Neural crest cell (in vitro differentiated cells): Measurements from ENCODE around the gene OR52K1. TPM values are rescaled to one million over a fixed set of nuclear protein-coding genes. Genes with fewer than 3 reads are reported as not detected.
"Not testable (repeated sequence)": the region's sequence is repeated elsewhere in the genome, so short reads cannot be mapped to it uniquely, and the experiment has no call there.

ENCODE experiments used
- DNase-seq: peaks from one replicate; pipeline ENCODE4 v3.0.0; 2021; ENCODE audit warnings: low read depth, mixed read lengths, low spot score
- H3K27ac Mint-ChIP-seq: one replicate; pipeline ENCODE4 v1.8.0; 2021; ENCODE audit warnings: mild to moderate bottlenecking, mixed read lengths; ENCODE audit not compliant: unreplicated experiment
- H3K27me3 Mint-ChIP-seq: 2 replicates; pipeline ENCODE4 v1.8.0; 2021; ENCODE audit warnings: low read depth, mild to moderate bottlenecking, mixed read lengths
- H3K36me3 Mint-ChIP-seq: 2 replicates; pipeline ENCODE4 v1.8.0; 2021; ENCODE audit warnings: low read depth, mild to moderate bottlenecking, mixed read lengths
- H3K4me1 Mint-ChIP-seq: 2 replicates; pipeline ENCODE4 v1.8.0; 2021; ENCODE audit warnings: mixed read lengths
- H3K4me3 Mint-ChIP-seq: one replicate; pipeline ENCODE4 v1.8.0; 2021; ENCODE audit warnings: mild to moderate bottlenecking, mixed read lengths
- H3K9me3 Mint-ChIP-seq: 2 replicates; pipeline ENCODE4 v1.8.0; 2021; ENCODE audit warnings: mixed read lengths
- total RNA-seq: library from RNA; stranded (reverse); gene quantifications from 2 replicates; pipeline ENCODE4 v1.2.1, GENCODE V29; 2021
- TF ChIP-seq, protein P1 (sequence below): fragments of 200-600 bp; sonication (generic); conservative IDR thresholded peaks from 2 replicates; pipeline ENCODE4 v1.5.0; 2021; ENCODE audit warnings: antibody characterized with exemption, mild to moderate bottlenecking

Gene OR52K1
- total RNA-seq, 1 donor from 2014 or later: not detected

DNA sequence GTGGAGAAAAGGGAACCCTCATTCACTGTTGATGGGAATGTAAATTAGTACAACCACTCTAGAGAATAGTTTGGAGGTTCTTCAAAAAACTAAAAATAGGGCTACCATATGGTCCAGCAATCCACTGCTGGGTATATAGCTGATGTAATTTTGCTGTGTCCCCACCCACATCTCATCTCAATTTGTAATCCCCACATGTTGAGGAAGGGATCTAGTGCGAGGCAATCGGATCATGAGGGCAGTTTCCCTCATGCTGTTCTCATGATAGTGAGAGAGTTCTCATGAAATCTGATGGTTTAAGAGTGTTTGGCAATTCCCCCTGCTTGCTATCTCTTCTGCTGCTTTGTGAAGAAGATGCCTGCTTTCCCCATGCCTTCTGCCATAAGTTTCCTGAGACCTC, 45.5 kb downstream of the OR52K1 start:
- TF ChIP-seq, protein P1, sequence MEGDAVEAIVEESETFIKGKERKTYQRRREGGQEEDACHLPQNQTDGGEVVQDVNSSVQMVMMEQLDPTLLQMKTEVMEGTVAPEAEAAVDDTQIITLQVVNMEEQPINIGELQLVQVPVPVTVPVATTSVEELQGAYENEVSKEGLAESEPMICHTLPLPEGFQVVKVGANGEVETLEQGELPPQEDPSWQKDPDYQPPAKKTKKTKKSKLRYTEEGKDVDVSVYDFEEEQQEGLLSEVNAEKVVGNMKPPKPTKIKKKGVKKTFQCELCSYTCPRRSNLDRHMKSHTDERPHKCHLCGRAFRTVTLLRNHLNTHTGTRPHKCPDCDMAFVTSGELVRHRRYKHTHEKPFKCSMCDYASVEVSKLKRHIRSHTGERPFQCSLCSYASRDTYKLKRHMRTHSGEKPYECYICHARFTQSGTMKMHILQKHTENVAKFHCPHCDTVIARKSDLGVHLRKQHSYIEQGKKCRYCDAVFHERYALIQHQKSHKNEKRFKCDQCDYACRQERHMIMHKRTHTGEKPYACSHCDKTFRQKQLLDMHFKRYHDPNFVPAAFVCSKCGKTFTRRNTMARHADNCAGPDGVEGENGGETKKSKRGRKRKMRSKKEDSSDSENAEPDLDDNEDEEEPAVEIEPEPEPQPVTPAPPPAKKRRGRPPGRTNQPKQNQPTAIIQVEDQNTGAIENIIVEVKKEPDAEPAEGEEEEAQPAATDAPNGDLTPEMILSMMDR: no peak
- peaks cover 3% of the 10 kb centered on the region for H3K9me3 Mint-ChIP-seq
- H3K27me3 Mint-ChIP-seq: peaks cover 34% of the 10 kb centered on the region
- H3K27ac Mint-ChIP-seq: no peak overlapping the region
- H3K4me1 Mint-ChIP-seq: no peaks in the 10 kb centered on the region
- H3K4me3 Mint-ChIP-seq: no peak overlapping the region
- no peak for DNase-seq
- H3K36me3 Mint-ChIP-seq: no peaks in the 10 kb centered on the region

DNA sequence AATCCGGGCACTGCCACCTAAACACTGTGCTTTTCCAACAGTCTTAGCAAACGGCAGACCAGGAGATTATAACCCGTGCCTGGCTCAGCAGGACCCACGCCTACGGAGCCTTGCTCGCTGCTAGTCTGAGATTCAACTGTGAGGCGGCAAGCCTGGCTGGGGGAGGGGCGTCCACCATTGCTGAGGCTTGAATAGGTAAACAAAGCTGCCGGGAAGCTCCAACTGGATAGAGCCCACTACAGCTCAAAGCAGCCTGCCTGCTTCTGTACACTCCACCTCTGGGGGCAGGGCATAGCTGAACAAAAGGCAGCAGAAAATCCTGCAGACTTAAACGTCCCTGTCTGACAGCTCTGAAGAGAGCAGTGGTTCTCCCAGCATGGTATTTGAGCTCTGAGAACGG, 49.2 kb downstream of the OR52K1 start:
- peak; percentile 17 for DNase-seq
- H3K36me3 Mint-ChIP-seq: not testable (repeated sequence)
- H3K4me3 Mint-ChIP-seq: peak overlapping the region; percentile 21

DNA sequence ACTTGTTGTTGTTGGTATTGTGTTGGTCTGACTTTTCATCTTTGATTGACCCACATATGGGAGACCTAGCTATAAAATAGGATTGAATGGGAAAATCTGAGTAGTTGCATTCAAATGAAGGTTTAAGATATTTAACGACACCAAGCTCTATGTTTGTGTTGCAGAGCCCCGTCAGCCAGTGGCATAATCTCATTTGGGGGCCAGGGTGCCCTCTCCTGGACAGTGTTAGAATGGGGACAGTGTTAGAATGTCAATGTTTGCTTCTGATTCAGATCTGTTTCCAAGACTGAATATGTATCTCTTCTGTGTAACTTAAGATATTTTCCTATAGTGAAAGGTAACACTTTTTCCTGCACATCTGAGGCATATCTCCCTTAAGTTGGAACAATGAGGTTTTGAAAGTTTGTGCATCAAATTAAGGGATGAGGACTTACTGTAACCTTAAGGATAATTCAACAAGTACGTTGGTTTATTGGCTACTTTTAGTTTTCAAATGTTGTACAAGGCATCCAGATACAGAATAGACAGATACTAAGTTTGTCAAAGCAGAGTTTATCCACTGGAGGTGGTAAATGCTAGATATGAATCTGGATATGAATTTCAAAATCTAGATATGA, 57.3 kb downstream of the OR52K1 start:
- Mint-ChIP-seq H3K36me3 (no peaks in the 10 kb centered on the region), H3K9me3 (no peaks in the 10 kb centered on the region), H3K27ac (no peak overlapping the region), H3K4me3 (no peak overlapping the region), H3K27me3 (peaks cover 58% of the 10 kb centered on the region), H3K4me1 (no peaks in the 10 kb centered on the region)
- TF ChIP-seq, protein P1: peak; percentile 82
- DNase-seq: peak; percentile 58

More for the DNA sequence above, 49.2 kb downstream of the OR52K1 start:
- not testable (repeated sequence) for H3K27ac Mint-ChIP-seq, H3K9me3 Mint-ChIP-seq, H3K4me1 Mint-ChIP-seq
- peaks cover 40% of the 10 kb centered on the region for H3K27me3 Mint-ChIP-seq

DNA sequence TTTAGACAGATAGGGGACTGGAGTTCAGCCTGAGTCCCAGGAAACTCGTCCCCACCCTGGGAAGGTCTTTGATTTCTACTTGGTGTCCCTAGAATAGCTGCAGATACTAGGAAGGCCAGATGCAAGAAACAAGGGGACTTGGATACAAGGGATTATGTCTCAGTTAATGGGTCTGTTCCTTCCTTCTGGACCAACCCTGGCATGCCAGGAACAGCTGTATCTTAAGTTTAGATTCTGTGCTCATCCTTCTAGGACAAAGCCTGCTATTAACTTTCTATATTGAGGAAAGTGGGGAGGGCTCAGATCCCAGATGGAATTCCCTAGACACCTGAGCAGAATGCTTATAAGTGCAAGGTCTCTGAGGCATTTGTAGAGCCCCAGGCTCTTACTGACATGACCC, 58.6 kb downstream of the OR52K1 start:
- TF ChIP-seq, protein P1: no peak
- Mint-ChIP-seq H3K27ac (no peak overlapping the region), H3K4me1 (no peaks in the 10 kb centered on the region), H3K36me3 (no peaks in the 10 kb centered on the region), H3K9me3 (no peaks in the 10 kb centered on the region), H3K27me3 (peaks cover 53% of the 10 kb centered on the region), H3K4me3 (no peak overlapping the region)
- no peak for DNase-seq

Other genes with a start within 250 kb of the OR52K1 start
- gene OR52B4, start 114.3 kb upstream of the OR52K1 start, total RNA-seq: not detected in 2 replicates
- 10.5 and 10.6 TPM in 2 replicates for gene TRIM21, start 88.9 kb upstream of the OR52K1 start, total RNA-seq
- gene OR52K2, start 33.4 kb upstream of the OR52K1 start, total RNA-seq: not detected in 2 replicates
- gene OR52M1, start 62.5 kb downstream of the OR52K1 start, total RNA-seq: not detected in 2 replicates
- not detected in 2 replicates for gene OR52I2, start 99.1 kb downstream of the OR52K1 start, total RNA-seq
- not detected in 2 replicates for gene OR52I1, start 111.4 kb downstream of the OR52K1 start, total RNA-seq
- gene TRIM68, start 125.6 kb downstream of the OR52K1 start, total RNA-seq: 12.3 and 13.4 TPM in 2 replicates
- gene OR51D1, start 154.8 kb downstream of the OR52K1 start, total RNA-seq: not detected in 2 replicates
- not detected in 2 replicates for gene OR51E1, start 161.3 kb downstream of the OR52K1 start, total RNA-seq
- not detected in 2 replicates for gene OR51E2, start 215.2 kb downstream of the OR52K1 start, total RNA-seq
- not detected in 2 replicates for gene MMP26, start 222.1 kb downstream of the OR52K1 start, total RNA-seq